ENCODE results near the gene TACSTD2.
"Not testable (repeated sequence)": the region's sequence is repeated elsewhere in the genome, so short reads cannot be mapped to it uniquely, and the experiment has no call there.

TACSTD2 gene

GRCh38 chr1:58551186-58552140 is 25.6 kb downstream of the TACSTD2 start:
- Mint-ChIP-seq H3K4me1 (peaks cover 5% of the 10 kb centered on the region), H3K27me3 (peaks cover 2% of the 10 kb centered on the region), H3K27ac (no peak overlapping the region), H3K4me3 (no peak overlapping the region), H3K36me3 (no peaks in the 10 kb centered on the region), H3K9me3 (no peaks in the 10 kb centered on the region)

- H3K36me3 Mint-ChIP-seq, H3K27ac Mint-ChIP-seq, H3K27me3 Mint-ChIP-seq, H3K9me3 Mint-ChIP-seq, H3K4me3 Mint-ChIP-seq: not testable (repeated sequence)
- peaks cover 15% of the 10 kb centered on the region for H3K4me1 Mint-ChIP-seq
These were observed 27.8 kb downstream of the TACSTD2 start for GRCh38 chr1:58549291-58549690.

- Mint-ChIP-seq H3K9me3 (no peaks in the 10 kb centered on the region), H3K27me3 (no peaks in the 10 kb centered on the region), H3K36me3 (no peaks in the 10 kb centered on the region), H3K4me1 (peaks cover 23% of the 10 kb centered on the region), H3K27ac (no peak overlapping the region), H3K4me3 (no peak overlapping the region)
These were observed 28.7 kb downstream of the TACSTD2 start for GRCh38 chr1:58548371-58548770.

DNA sequence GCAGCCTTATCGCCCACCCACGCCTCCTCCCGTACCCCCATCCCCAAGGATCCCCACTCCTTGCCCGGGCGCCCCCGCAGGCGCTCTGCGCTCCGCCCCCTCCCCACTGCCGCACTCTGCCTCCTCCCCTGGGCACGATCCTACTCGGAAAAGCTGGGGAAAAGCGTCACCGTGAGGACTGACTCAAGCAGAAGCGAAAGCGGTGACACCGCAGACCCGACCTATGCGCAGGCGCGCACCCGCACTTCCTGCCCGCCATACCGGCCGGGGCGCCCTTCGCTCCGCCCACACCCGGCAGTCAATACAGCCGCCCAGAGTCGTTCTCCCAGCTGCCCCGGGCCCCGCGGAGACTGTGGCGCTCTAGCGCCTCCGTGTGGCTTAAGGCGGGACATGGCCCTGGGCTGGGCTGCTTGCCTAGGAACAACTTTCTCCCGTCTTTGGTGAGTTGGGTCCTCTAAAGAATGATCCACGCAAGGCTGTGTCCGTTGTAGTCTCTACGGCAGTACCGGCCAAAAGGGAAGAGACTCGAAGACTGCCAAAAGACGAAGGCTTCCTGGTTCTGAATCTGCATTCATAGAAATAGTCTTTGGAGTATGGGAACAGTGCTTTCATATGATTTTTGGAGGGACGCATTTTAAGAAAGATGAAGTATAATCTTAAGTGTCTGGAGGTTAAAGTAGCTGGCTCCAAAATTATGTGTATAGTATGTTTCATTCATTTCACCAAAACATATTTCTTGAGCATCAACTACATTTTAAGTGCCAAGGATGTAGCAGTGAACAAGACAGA is 30.3 kb downstream of the TACSTD2 start, which contains the start of gene OMA1:
TSS of gene OMA1 (minus strand) at position 207 of the 789 bp plus-strand sequence. CDS start 7,432 bp downstream, outside the sequence.
- Mint-ChIP-seq H3K4me3 (peak within 1 kb of the TSS; percentile 83), H3K27ac (peak within 1 kb of the TSS; percentile 92), H3K27me3 (no peaks in the 10 kb centered on the region), H3K4me1 (peaks cover 34% of the 10 kb centered on the region), H3K9me3 (no peaks in the 10 kb centered on the region), H3K36me3 (no peaks in the 10 kb centered on the region)

GRCh38 chr1:58545591-58546519 is 31.2 kb downstream of the TACSTD2 start:
- H3K36me3 Mint-ChIP-seq, result no peaks in the 10 kb centered on the region
- no peaks in the 10 kb centered on the region for H3K9me3 Mint-ChIP-seq
- H3K4me1 Mint-ChIP-seq, result peaks cover 34% of the 10 kb centered on the region
- H3K27ac Mint-ChIP-seq, result peak overlapping the region; percentile 92
- H3K27me3 Mint-ChIP-seq, result no peaks in the 10 kb centered on the region
- peak overlapping the region; percentile 83 for H3K4me3 Mint-ChIP-seq

DNA sequence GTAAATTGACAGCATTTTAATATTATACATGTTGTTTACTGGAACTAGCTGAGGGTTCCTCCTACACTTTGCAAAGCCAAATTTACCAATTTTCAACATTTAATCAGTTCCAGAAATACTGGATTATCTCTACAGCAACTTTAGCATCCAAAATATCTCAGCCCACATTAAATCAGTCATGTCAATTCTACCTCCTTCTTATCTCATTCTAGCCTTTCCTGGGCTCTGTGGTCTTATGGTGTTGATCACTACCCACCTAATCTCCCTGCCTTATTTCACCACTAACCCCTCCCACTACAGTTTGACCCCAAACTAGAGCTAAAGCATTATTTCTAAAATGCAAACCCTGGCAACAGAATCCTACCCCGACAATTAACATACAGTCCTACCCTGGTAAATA is 33.8 kb downstream of the TACSTD2 start:
- H3K9me3 Mint-ChIP-seq, result no peaks in the 10 kb centered on the region
- peaks cover 46% of the 10 kb centered on the region for H3K4me1 Mint-ChIP-seq
- H3K36me3 Mint-ChIP-seq, result no peaks in the 10 kb centered on the region
- H3K4me3 Mint-ChIP-seq, result no peak overlapping the region
- H3K27ac Mint-ChIP-seq, result peak overlapping the region; percentile 63
- H3K27me3 Mint-ChIP-seq, result no peaks in the 10 kb centered on the region

DNA sequence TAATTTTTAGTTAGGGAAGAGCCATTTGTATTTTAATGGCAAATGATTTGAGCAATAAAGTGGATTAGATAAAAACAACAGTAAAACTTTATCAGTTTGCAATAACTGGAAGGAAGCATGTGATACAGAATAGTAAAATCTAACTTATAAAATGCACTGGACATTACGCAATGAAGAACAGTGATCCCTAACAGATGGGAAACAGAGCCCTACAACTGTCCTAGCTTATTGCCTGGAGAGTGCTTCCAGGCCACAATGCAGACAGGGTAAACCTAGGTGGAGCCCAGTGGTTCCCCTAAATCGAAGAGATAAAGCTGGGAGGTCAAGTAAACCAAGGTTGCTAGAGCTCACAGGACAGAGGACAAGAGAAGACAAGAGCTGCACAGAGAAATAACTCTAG is 37.5 kb downstream of the TACSTD2 start:
- no peaks in the 10 kb centered on the region for H3K27me3 Mint-ChIP-seq
- no peak overlapping the region for H3K27ac Mint-ChIP-seq
- H3K4me1 Mint-ChIP-seq, result peaks cover 37% of the 10 kb centered on the region
- no peaks in the 10 kb centered on the region for H3K36me3 Mint-ChIP-seq
- no peak overlapping the region for H3K4me3 Mint-ChIP-seq
- H3K9me3 Mint-ChIP-seq, result no peaks in the 10 kb centered on the region

DNA sequence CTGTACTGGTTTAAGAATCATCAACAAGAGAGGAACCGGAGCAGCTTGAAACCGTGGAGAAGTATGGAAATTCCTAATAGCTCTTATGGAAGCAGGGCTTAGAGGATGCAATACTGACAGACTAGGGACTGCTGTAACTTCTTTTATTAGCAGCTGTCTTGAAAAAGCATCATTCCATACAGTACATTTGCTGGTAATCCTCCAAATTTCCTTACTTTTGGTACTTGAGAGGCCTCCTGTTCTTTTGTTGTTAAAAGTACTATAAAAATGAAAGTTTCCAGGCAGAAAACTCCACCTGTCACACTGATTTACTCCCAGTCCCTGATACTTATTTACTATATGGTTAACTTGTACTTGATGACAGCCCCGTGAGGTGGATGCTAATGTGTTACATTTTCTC is 38.2 kb downstream of the TACSTD2 start:
- Mint-ChIP-seq H3K27me3 (no peaks in the 10 kb centered on the region), H3K4me3 (no peak overlapping the region), H3K4me1 (peaks cover 32% of the 10 kb centered on the region), H3K36me3 (no peaks in the 10 kb centered on the region), H3K9me3 (no peaks in the 10 kb centered on the region), H3K27ac (no peak overlapping the region)

DNA sequence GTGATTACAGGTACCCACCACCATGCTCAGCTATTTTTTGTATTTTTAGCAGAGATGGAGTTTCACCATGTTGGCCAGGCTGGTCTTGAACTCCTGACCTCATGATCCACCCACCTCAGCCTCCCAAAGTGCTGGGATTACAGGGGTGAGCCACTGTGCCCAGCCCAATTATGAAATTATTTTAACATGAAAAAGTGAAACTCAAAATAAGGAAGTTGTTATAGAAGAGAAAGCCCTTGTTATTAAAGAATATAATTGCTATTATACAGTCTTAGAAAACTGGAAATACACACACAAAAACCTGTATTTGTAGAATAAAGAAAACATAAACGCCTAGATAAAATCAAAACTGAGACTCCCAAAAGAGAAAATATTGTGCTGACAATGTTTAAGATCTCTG is 45.2 kb downstream of the TACSTD2 start:
- not testable (repeated sequence) for H3K4me1 Mint-ChIP-seq, H3K4me3 Mint-ChIP-seq, H3K36me3 Mint-ChIP-seq, H3K27me3 Mint-ChIP-seq, H3K9me3 Mint-ChIP-seq, H3K27ac Mint-ChIP-seq

DNA sequence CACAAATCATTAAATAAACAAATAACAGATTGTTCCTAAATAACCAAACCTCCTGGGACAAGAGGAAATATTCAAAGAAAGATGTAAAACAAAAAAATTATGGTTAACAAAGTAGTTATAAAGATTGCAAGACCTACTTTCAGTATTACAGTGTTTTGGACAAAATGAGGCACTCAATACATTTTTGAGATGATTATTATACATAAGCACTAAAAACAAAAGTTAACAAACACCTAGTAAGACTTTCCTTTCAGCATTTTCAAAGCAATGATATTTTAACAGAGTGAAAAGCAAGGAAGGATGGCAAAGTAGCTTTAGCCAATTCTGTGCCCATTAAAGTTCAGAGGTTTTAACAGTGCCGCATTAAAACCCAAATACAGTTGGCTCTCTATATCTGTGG is 47.8 kb downstream of the TACSTD2 start:
- H3K27ac Mint-ChIP-seq, result no peak overlapping the region

GRCh38 chr1:58528518-58528917 is 48.5 kb downstream of the TACSTD2 start:
- Mint-ChIP-seq H3K4me1 (peaks cover 8% of the 10 kb centered on the region), H3K36me3 (peaks cover 5% of the 10 kb centered on the region), H3K4me3 (no peak overlapping the region), H3K27me3 (no peaks in the 10 kb centered on the region), H3K27ac (no peak overlapping the region), H3K9me3 (no peaks in the 10 kb centered on the region)

More for the DNA sequence above, 47.8 kb downstream of the TACSTD2 start:
- H3K36me3 Mint-ChIP-seq, result peaks cover 5% of the 10 kb centered on the region
- H3K4me1 Mint-ChIP-seq, result peaks cover 8% of the 10 kb centered on the region
- H3K9me3 Mint-ChIP-seq, result no peaks in the 10 kb centered on the region
- no peaks in the 10 kb centered on the region for H3K27me3 Mint-ChIP-seq
- H3K4me3 Mint-ChIP-seq, result no peak overlapping the region
